Stimulated activated CD4-positive, alpha-beta T cell treated with anti-CD3 and anti-CD28 coated beads, Interleukin-2, amount 100 ng/mL, for 24 hours (primary cell): Measurements from ENCODE around the gene PHYKPL.
"Not testable (repeated sequence)": the region's sequence is repeated elsewhere in the genome, so short reads cannot be mapped to it uniquely, and the experiment has no call there.

Experiments used
- DNase-seq, 2 donors: peaks; one replicate each; pipeline ENCODE4 v3.0.0-alpha.2; 2020

The PHYKPL gene

GRCh38 chr5:178205749-178206047, 26.9 kb downstream of the PHYKPL start:
- DNase-seq, result no peak

GRCh38 chr5:178204935-178205748, 27.5 kb downstream of the PHYKPL start:
- peak; percentile 77 to 85 for DNase-seq

- peak; percentile 95 to 96 for DNase-seq
Observed at GRCh38 chr5:178204182-178204934, 28.2 kb downstream of the PHYKPL start, which contains the start of gene HNRNPAB. HNRNPAB (plus strand) TSS chr5:178204533; CDS start chr5:178204838, 305 bp downstream.

- DNase-seq, result peak in 1 of 2 donors; percentile 40
Observed at GRCh38 chr5:178203670-178204181, 28.9 kb downstream of the PHYKPL start.

- DNase-seq, result no peak
Observed at GRCh38 chr5:178202541-178202940, 30.1 kb downstream of the PHYKPL start.

GRCh38 chr5:178201927-178202235, 30.7 kb downstream of the PHYKPL start:
- no peak for DNase-seq

- no peak for DNase-seq
Observed at GRCh38 chr5:178201221-178201926, 31.2 kb downstream of the PHYKPL start.

GRCh38 chr5:178199581-178200434, 32.8 kb downstream of the PHYKPL start:
- DNase-seq, result no peak

- DNase-seq, result no peak
Observed at GRCh38 chr5:178198706-178199105, 33.9 kb downstream of the PHYKPL start.

GRCh38 chr5:178198151-178198550, 34.5 kb downstream of the PHYKPL start:
- not testable (repeated sequence) for DNase-seq

- DNase-seq, result no peak
Observed at GRCh38 chr5:178196986-178197385, 35.6 kb downstream of the PHYKPL start.

- no peak for DNase-seq
Observed at GRCh38 chr5:178196281-178196812, 36.3 kb downstream of the PHYKPL start.

- no peak for DNase-seq
Observed at GRCh38 chr5:178194026-178194425, 38.6 kb downstream of the PHYKPL start.

- DNase-seq, result no peak
Observed at GRCh38 chr5:178193251-178193809, 39.3 kb downstream of the PHYKPL start.

- no peak for DNase-seq
Observed at GRCh38 chr5:178192787-178193186, 39.8 kb downstream of the PHYKPL start.

- no peak for DNase-seq
Observed at GRCh38 chr5:178192244-178192643, 40.4 kb downstream of the PHYKPL start.

- no peak for DNase-seq
Observed at GRCh38 chr5:178191661-178192060, 40.9 kb downstream of the PHYKPL start.

GRCh38 chr5:178189433-178189832, 43.2 kb downstream of the PHYKPL start:
- DNase-seq, result no peak

GRCh38 chr5:178187014-178187413, 45.6 kb downstream of the PHYKPL start, which contains the start of gene GMCL2:
GMCL2 (minus strand) TSS chr5:178187371; CDS start chr5:178187299, 72 bp downstream.
- no peak for DNase-seq

GRCh38 chr5:178186427-178186826, 46.2 kb downstream of the PHYKPL start:
- DNase-seq, result no peak

GRCh38 chr5:178182158-178182876, 50.3 kb downstream of the PHYKPL start:
- DNase-seq, result no peak
